GM19239 (cell line): ENCODE data around the gene GDE1.

Experiments
- DNase-seq: peaks from one replicate; pipeline ENCODE4 v3.0.0; 2011; ENCODE audit warnings: low spot score; ENCODE audit not compliant: insufficient read length
- FAIRE-seq: peaks from 2 replicates; lab custom pipeline; 2011; peaks lifted over from hg19 to GRCh38; lab: Jason Lieb, UNC

The GDE1 gene

DNA sequence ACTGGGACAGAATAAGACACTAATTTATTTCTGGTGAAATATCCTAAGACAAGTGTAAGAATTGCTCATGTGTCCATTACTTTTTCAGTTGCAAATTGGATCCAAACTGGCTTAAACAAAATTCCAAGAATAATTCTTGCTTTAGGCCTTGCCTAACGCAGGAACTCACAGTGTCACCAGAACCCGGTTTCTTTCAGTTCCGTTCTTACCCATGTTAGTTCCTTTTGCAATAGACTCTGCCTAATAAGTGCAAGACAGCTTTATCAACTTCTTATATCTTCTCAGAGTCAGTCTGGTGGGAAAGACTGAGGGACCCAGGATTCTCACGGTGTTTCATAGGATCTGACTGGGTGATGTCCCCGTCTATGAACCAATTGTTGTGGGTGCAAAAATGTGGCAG, 24.7 kb downstream of the GDE1 start:
- FAIRE-seq (no peak), DNase-seq (no peak)

DNA sequence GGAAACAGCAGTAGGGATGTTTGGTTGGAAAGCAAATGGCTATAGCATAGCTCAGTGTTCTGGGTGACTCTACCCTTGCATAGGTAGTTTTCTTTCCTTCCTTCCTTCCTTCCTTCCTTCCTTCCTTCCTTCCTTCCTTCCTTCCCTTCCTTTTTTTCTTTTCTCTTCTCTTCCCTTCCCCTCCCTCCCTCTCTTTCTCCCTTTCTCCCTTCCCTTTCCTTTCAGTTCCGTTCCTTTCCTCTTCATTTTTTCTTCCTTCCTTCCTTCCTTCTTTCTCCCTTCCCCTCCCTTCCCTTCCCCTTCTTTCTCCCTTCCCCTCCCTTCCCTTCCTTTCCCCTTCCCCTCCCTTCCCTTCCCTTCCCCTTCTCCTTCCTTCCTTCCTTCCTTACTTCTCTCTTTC, 31.3 kb downstream of the GDE1 start:
- DNase-seq (no peak), FAIRE-seq (no peak)

DNA sequence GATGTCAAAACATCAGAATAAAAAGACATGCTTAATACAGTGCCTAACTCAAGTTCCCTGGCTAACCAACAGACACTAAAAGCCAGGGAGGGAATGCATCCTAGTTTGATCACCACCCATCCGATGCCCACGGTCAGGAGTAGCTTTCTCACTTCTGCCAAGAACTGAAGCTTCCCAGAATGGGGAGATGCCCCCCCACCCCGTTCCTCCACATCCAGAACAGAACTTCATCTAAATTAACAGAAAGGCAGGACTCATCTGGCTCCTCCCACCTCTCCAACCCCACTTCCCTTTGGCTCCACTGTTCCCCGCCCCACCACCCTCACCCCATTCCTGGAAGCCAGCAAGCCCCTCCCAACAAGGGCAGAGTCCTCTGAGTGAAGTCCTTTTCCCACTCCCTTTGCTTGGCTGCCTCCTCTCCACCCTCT, 33.7 kb downstream of the GDE1 start:
- DNase-seq (no peak), FAIRE-seq (no peak)

DNA sequence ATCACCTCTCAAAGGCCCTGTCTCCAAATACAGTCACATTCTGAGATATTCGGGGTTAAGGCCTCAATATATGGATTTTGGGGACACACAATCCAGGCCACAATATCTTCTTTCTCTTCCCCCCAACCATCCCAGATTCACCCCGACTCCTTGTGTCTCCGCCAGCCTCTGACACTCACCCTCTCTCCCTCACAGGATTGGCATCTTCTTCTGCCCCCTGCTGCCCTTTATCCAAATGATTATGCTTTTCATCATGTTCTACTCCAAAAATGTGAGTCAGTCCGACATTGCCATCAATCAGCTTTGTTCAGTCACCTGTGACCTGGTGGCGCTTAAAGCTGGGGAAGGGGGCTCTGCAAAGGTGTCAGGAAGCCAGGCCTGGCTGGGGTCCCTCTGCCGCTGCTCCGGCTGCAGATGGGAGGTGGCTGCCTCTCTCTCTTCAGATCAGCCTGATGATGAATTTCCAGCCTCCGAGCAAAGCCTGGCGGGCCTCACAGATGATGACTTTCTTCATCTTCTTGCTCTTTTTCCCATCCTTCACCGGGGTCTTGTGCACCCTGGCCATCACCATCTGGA, 35.1 kb downstream of the GDE1 start:
- no peak for DNase-seq
- FAIRE-seq: no peak

DNA sequence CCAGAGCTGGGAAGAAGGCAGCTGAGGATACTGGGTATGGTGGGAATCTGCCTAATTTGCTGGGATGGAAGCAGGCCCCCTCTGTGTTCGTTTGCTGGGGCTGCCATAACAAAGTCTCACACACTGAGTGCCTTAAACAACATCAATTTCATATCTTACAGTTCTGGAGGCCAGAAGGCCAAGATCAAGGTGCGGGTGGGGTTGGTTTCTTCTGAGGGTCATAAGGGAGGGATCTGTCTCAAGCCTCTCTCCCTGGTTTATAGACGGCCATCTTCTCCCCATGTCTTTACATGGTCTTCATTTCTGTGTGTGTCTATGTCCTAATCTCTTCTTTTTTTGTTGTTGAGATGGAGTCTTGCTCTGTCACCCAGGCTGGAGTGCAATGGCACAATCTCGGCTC, 35.8 kb downstream of the GDE1 start:
- DNase-seq: no peak
- no peak for FAIRE-seq

DNA sequence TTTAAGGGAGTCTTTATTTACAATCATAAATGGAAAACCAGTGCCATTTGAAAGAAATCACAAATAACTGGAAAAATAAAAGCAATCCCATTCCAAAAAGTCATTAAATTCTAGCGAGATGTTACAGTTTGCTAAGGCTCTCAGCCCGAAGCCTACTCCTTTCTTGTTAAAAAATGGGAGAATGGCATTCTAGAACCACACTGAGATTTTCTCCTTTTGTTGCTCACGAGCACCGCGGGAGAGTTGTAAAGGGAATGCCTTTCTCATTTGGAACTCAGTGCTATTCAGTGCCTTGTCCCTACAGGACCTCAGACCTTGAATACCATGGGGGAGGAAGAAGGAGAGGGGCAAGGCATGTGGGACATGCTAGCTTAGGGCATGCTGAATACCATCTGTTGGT, 36.3 kb downstream of the GDE1 start:
- DNase-seq (no peak), FAIRE-seq (no peak)

DNA sequence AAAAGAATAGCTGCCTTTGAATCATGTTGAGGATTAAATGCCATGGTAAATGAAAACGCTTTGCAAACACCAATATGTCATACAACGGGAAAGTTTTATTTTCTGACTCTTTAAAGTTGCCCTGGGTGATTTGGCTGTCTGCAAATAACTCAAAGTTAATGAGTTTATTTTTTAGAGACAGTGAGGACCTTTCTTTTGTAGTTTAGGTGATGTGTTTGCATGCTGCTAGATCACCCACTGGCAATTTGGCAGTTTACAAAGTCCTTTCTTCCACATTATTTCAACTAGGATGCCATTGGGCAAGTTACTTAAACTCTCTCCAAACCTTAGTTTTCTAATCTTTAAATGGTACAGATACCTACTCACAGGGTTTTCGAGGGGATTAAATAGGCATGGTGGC, 37.8 kb downstream of the GDE1 start:
- FAIRE-seq: no peak

DNA sequence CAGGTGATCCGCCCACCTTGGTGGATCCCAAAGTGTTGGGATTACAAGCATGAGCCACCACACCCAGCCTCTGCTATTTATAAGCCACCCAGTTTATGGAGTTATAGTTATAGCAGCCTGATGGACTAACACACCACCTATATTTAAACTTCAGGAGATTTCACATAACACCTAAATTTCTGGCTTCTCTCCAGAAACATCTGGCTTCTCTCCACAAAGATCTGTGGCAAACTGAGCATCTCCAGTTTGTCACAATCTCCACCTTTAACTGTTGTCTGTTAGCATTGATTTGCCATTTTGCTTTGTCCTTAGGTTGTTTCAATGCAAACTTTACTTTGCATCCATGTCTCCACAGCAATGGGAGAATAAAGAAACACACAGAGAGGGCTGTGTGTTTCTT, 39.6 kb downstream of the GDE1 start:
- DNase-seq (no peak), FAIRE-seq (no peak)

More for the DNA sequence above, 37.8 kb downstream of the GDE1 start:
- DNase-seq: no peak

DNA sequence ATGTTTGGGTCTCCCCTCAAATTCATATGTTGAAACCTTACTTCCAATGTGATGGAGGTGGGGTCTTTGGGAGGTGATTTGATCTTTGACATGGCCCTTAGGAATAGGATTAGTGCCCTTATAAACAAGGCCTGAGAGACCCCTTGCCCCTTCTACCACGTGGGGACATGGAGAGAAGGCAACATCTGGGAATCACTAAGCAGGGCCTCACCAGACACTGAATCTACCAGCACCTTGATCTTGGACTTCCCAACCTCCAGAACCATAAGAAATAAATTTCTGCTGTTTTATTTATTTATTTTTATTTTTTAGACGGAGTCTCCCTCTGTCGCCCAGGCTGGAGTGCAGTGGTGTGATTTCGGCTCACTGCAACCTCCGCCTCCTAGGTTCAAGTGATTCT, 40.1 kb downstream of the GDE1 start:
- DNase-seq (no peak), FAIRE-seq (no peak)

DNA sequence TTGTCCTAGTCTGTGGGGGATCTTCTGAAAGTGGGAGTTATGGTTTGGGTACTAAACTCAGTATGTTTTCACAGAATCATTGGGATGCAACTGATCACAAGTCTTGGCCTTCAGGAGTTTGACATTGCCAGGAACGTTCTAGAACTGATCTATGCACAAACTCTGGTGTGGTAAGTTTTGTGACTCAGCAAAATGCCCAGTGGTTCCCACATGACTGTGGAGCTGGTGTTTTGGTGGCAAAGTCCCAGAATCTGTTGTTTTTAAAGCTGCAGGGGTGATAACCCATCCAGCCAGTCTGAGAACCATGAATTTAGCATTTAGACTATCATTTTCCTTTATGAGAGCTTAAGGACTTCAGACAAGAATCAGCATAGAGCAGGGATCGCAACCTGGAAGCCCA, 40.6 kb downstream of the GDE1 start:
- DNase-seq: no peak
- FAIRE-seq: no peak

DNA sequence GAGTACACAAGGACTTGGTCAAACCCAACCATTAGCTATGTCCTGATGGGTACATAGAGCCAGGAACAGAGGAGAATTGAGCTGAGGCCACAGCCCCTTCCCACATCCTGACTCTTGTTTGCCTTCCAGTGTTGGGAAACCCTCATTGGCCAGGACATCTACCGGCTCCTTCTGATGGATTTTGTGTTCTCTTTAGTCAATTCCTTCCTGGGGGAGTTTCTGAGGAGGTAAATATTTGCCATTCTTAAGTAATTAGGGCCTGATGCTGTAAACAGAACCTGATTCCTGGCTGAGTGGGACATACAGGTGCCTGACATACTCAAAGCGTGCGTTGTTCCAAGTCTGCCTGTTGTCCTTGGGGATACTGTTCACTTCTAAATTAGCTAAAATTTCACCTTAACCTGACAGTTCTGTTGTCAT, 42.6 kb downstream of the GDE1 start:
- no peak for DNase-seq
- FAIRE-seq: no peak

DNA sequence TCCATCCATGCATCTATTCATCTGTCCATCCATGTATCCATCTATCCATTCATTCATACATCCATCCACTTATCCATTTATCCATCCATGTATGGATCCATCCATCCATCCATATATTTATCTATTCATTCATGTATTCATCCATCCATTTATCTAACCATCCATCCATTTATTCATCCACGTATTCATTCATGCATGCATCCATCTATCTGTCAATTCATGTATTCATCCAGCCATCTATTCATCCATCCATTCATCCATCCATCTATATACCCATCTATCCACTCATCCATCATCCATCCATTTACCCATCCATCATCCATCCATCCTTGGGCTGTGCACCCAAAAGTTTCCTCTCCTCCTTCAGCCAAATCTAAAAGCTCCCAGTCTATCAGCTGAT, 43.4 kb downstream of the GDE1 start:
- no peak for DNase-seq
- FAIRE-seq: no peak

DNA sequence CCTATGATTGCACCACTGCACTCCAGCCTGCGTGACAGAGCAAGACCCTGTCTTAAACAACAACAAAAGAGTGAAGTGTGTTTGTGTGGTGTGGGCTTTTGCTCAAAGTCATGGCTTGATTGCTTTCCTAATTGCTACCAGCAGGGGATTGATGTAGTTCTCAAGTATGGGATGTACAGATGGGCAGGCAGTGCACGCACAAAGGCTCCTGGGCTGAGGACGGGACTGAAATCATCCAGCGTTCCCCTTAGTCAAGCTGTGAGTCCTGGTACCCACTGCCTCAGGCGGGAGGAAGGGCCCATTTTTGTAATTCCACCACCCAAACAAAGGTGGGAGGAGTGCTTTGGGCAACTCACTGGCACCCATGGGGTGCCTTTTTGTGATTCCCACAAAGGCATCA, 47.3 kb downstream of the GDE1 start:
- DNase-seq (no peak), FAIRE-seq (no peak)

DNA sequence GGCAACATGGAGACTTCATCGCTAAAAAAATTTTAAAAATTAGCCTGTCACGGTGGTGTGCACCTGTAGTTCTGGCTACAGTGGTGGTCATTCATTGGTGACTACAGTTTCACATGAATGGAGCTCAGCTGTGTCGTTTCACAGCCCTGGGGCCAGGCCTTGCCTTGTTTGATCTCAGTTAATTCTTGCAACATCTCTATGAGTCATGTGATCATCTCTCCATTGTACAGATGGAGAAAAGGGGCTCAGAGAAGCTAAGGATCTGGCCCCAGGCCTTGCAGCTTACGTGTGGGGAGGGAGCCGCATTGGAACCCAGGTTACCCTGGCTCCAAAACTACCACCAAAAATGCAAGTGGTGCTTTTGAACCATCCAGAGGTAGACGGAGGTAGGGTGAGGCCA, 49.4 kb downstream of the GDE1 start:
- FAIRE-seq: no peak
- DNase-seq: no peak

DNA sequence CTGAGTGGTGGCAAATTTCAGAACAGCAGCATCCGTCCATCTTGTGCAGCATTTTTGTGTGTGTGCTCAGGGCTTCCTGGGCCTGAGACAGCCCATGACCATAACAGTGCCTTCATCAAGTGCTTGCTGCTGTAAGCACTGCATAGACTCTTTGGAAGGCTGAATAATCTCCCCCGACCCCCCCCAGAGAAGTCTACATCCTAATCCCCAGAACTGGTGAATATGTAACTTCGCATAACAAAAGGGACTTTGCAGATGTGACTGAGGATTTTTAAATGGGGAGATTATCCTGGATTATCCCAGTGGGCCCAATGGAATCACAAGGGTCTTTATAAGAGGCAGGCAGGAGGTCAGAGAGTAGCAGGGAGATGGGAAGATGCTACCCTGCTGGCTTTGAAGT, 53.6 kb downstream of the GDE1 start:
- DNase-seq (no peak), FAIRE-seq (no peak)

DNA sequence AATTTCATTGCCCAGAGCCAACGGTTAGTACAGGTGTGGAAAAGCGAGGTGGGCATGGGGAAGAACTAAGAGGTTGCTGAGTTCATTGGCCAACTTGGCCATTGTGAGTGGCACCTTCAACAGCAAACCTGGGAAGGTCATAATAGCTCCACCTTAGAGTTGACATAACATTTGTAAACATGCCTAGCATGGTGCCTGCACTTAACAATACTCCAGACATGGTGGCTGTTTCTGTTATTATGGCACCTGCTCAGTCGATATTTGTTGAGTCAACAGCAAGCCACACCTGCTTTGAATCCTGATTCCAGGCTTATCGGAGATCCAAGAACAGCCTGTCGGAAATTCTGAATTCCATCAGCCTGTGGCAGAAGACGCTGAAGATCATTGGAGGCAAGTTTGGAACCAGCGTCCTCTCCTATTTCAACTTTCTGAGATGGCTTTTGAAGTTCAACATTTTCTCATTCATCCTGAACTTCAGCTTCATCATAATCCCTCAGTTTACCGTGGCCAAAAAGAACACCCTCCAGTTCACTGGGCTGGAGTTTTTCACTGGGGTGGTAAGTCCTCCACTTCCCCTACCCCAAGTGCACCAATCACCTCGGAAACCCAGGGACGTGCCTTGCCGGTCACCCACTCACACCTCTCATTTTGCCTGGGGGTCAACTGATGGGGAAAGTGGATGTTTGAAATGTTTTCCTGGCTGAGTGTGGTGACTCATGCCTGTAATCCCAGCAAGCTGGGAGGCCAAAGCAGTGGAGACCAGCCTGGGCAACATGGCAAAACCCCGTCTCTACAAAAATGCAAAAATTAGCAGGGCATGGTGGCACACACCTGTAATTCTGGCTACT, 58.2 kb downstream of the GDE1 start:
- DNase-seq: no peak
- no peak for FAIRE-seq

DNA sequence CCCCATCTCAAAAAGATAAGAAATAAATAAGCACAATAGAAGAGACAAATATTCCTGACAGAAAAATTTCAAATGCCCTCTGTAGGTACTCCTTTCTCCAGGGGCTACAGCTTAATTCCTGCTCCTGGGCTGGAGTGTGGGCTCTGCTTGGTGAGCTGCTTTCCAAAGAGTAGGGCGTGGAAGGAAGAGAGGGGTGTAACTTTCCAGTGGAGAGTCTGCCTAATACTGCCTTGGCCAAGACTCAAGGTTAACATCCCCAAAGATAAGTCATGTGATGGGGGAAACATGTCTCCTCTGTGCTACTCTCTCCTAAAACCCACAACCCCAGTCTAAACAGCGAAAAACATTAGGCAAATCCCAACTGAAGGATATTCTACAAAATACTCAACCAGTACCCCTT, 61.5 kb downstream of the GDE1 start:
- FAIRE-seq (no peak), DNase-seq (no peak)

DNA sequence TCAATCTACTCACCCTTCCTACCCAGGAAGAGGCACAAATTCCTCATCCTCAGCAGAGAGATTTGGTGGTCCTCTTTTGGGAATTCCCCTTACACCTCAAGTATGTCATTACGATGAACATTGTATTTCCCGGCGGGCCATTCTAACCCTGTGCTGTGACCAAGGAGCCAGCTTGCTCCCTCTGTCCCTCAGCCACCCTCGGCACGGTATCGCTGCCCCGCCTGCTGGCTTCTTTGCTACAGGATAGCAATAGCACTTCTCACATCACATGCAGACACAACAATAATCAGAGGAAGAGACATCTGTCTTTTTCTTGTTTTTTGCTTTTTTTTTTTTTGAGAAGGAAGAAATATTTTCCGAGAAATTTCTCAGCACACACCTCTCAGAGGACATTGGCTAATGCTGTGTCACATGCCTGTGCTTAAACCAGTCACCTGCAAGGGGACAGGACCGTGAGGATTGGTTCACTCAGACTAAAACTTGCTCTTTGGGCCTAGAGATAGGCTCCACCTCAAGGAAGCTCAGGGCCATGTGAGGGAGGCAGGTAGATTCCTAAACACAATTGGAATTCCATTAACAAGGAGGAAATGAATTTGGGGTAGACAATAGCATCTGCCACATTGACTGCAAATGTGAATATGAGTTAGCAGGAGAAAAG, 63.0 kb downstream of the GDE1 start:
- FAIRE-seq (no peak), DNase-seq (no peak)
